H9 (cell line): Measurements from ENCODE around the gene GNA15. TPM values are rescaled to one million over a fixed set of nuclear protein-coding genes. Genes with fewer than 3 reads are reported as not detected.

Source experiments
- DNase-seq: peaks from one replicate; pipeline ENCODE4 v3.0.0-alpha.2; 2017
- H2AFZ ChIP-seq: one replicate; pipeline ENCODE4 v1.6.1; 2013; ENCODE audit warnings: mild to moderate bottlenecking, low read length, control low read depth, moderate library complexity
- H2AK5ac ChIP-seq: 2 replicates; pipeline ENCODE4 v1.6.1; 2013; ENCODE audit warnings: low read length, control low read depth, mixed read lengths; ENCODE audit not compliant: insufficient read length
- H2BK120ac ChIP-seq: one replicate; pipeline ENCODE4 v1.6.1; 2013; ENCODE audit warnings: low read depth, mild to moderate bottlenecking, low read length, control low read depth, inconsistent platforms; ENCODE audit not compliant: poor library complexity, severe bottlenecking
- H2BK12ac ChIP-seq: 2 replicates; pipeline ENCODE4 v1.6.1; 2013; ENCODE audit warnings: low read length, control low read depth, mixed read lengths, low read depth; ENCODE audit not compliant: insufficient read length
- H2BK15ac ChIP-seq: 2 replicates; pipeline ENCODE4 v1.6.1; 2013; ENCODE audit warnings: low read depth, low read length, control low read depth
- H2BK20ac ChIP-seq: one replicate; pipeline ENCODE4 v1.6.1; 2013; ENCODE audit warnings: low read depth, mild to moderate bottlenecking, low read length, control low read depth, inconsistent platforms; ENCODE audit not compliant: poor library complexity, severe bottlenecking
- H2BK5ac ChIP-seq: 2 replicates; pipeline ENCODE4 v1.6.1; 2013; ENCODE audit warnings: low read length, control low read depth, mixed read lengths; ENCODE audit not compliant: insufficient read length
- H3K14ac ChIP-seq: 2 replicates; pipeline ENCODE4 v1.6.1; 2013; ENCODE audit warnings: low read length, control low read depth; ENCODE audit not compliant: insufficient read depth
- H3K18ac ChIP-seq: 2 replicates; pipeline ENCODE4 v1.6.1; 2013; ENCODE audit warnings: low read depth, mild to moderate bottlenecking, mixed read lengths, low read length, control low read depth; ENCODE audit not compliant: insufficient read length
- H3K23ac ChIP-seq: 2 replicates; pipeline ENCODE4 v1.6.1; 2013; ENCODE audit warnings: low read length, control low read depth, mixed read lengths, low read depth; ENCODE audit not compliant: insufficient read length
- H3K23me2 ChIP-seq: 2 replicates; pipeline ENCODE4 v1.6.1; 2013; ENCODE audit warnings: low read depth, mild to moderate bottlenecking, mixed read lengths, low read length, control low read depth; ENCODE audit not compliant: insufficient read length, poor library complexity, severe bottlenecking
- H3K27ac ChIP-seq: 2 replicates; pipeline ENCODE4 v1.5.1; 2013; ENCODE audit warnings: low read length, control low read depth, mixed read lengths, low read depth; ENCODE audit not compliant: insufficient read length
- H3K27me3 ChIP-seq: 2 replicates; pipeline ENCODE4 v1.6.1; 2013; ENCODE audit warnings: low read length, control low read depth, inconsistent platforms; ENCODE audit not compliant: insufficient read depth
- H3K4ac ChIP-seq: 2 replicates; pipeline ENCODE4 v1.6.1; 2013; ENCODE audit warnings: low read depth, mild to moderate bottlenecking, control low read depth, inconsistent platforms, low read length, moderate library complexity
- H3K4me1 ChIP-seq: 2 replicates; pipeline ENCODE4 v1.6.1; 2013; ENCODE audit warnings: low read length, control low read depth, inconsistent platforms; ENCODE audit not compliant: insufficient read depth
- H3K4me2 ChIP-seq: 2 replicates; pipeline ENCODE4 v1.6.1; 2013; ENCODE audit warnings: low read length, control low read depth, mixed read lengths; ENCODE audit not compliant: insufficient read length, insufficient read depth
- H3K56ac ChIP-seq: 2 replicates; pipeline ENCODE4 v1.6.1; 2013; ENCODE audit warnings: low read depth, mild to moderate bottlenecking, mixed read lengths, low read length, control low read depth; ENCODE audit not compliant: insufficient read length
- H3K79me1 ChIP-seq: 2 replicates; pipeline ENCODE4 v1.6.1; 2013; ENCODE audit warnings: low read depth, mild to moderate bottlenecking, moderate library complexity, low read length, control low read depth, inconsistent platforms; ENCODE audit not compliant: insufficient read depth, poor library complexity, severe bottlenecking
- H3K79me2 ChIP-seq: 2 replicates; pipeline ENCODE4 v1.6.1; 2013; ENCODE audit warnings: low read length, control low read depth, inconsistent platforms; ENCODE audit not compliant: insufficient read depth
- H3K9ac ChIP-seq: 2 replicates; pipeline ENCODE4 v1.6.1; 2013; ENCODE audit warnings: low read length, control low read depth, mixed read lengths; ENCODE audit not compliant: insufficient read length; ENCODE audit errors: extremely low read depth
- H3K9me3 ChIP-seq: one replicate; pipeline ENCODE4 v1.6.1; 2013; ENCODE audit warnings: low read depth, low read length, inconsistent platforms; ENCODE audit not compliant: control insufficient read depth
- H3T11ph ChIP-seq: one replicate; pipeline ENCODE4 v1.6.1; 2013; ENCODE audit warnings: mild to moderate bottlenecking, low read length, control low read depth, inconsistent platforms
- H4K20me1 ChIP-seq: one replicate; pipeline ENCODE4 v1.6.1; 2013; ENCODE audit not compliant: control insufficient read depth, insufficient read length, insufficient read depth
- H4K5ac ChIP-seq: 2 replicates; pipeline ENCODE4 v1.6.1; 2013; ENCODE audit warnings: low read depth, mild to moderate bottlenecking, mixed read lengths, low read length, control low read depth; ENCODE audit not compliant: insufficient read length
- H4K8ac ChIP-seq: replicated peaks from 2 replicates; pipeline ENCODE4 v1.6.1; 2013; ENCODE audit warnings: low read length, control low read depth, mixed read lengths, low read depth; ENCODE audit not compliant: insufficient read length
- H4K91ac ChIP-seq: 2 replicates; pipeline ENCODE4 v1.6.1; 2013; ENCODE audit warnings: low read depth, mild to moderate bottlenecking, moderate library complexity, mixed read lengths, low read length, control low read depth; ENCODE audit not compliant: insufficient read length
- H3K27ac Mint-ChIP-seq, 3 experiments: 2 replicates in 2 of 3; 3 replicates in 1 of 3; pipeline ENCODE4 v1.8.0; 2020 to 2021; ENCODE audit warnings: mixed read lengths in 3 of 3, mild to moderate bottlenecking in 1 of 3, moderate library complexity in 1 of 3
- H3K27me3 Mint-ChIP-seq: 2 replicates; pipeline ENCODE4 v1.8.0; 2021; ENCODE audit warnings: low read depth, mild to moderate bottlenecking, moderate library complexity, mixed read lengths
- H3K36me3 Mint-ChIP-seq, 3 experiments: 2 replicates in 2 of 3; 3 replicates in 1 of 3; pipeline ENCODE4 v1.8.0; 2020 to 2021; ENCODE audit warnings: low read depth in 3 of 3, mixed read lengths in 3 of 3; ENCODE audit not compliant: insufficient read depth in 1 of 3
- H3K4me1 Mint-ChIP-seq, 2 experiments: 2 replicates each; pipeline ENCODE4 v1.8.0; 2020; ENCODE audit warnings: mixed read lengths in 2 of 2
- H3K4me3 Mint-ChIP-seq, 2 experiments: 2 replicates in 1 of 2; 3 replicates in 1 of 2; pipeline ENCODE4 v1.8.0; 2020 to 2021; ENCODE audit warnings: mild to moderate bottlenecking in 2 of 2, mixed read lengths in 2 of 2, moderate library complexity in 1 of 2
- H3K9me3 Mint-ChIP-seq, 2 experiments: 2 replicates in 1 of 2; 3 replicates in 1 of 2; pipeline ENCODE4 v1.8.0; 2020; ENCODE audit warnings: mild to moderate bottlenecking in 2 of 2, mixed read lengths in 2 of 2, moderate library complexity in 1 of 2
- CTCF ChIP-seq: fragments of 200-600 bp; sonication (generic); conservative IDR thresholded peaks from 3 replicates; pipeline ENCODE4 v1.8.0; 2021; ENCODE audit warnings: antibody characterized with exemption, mild to moderate bottlenecking
- WGBS: extraction: QIAGEN DNeasy Blood & Tissue Kit; methylation state at CpG from one replicate; pipeline ENCODE4 v1.1.7; 2013; ENCODE audit warnings: missing lambda C conversion rate, low lambda C conversion rate, mixed read lengths; ENCODE audit not compliant: insufficient read length; ENCODE audit errors: extremely low coverage; 5-methylcytosine and 5-hydroxymethylcytosine counted together
- total RNA-seq: library from RNA; stranded (reverse); gene quantifications from 2 replicates; pipeline ENCODE4 v1.2.1, GENCODE V29; 2021

Gene GNA15
- total RNA-seq, 1 experiment from 2014 or later, result not detected

GRCh38 chr19:3154957-3155736 is 19.3 kb downstream of the GNA15 start:
- WGBS, result no CpG with 5 or more reads among the region's 21 CpGs
- Histone ChIP-seq H3K56ac (no peak overlapping the region), H3K27ac (no peak overlapping the region), H4K91ac (no peak overlapping the region), H2BK15ac (no peak overlapping the region), H3K23me2 (no peaks in the 10 kb centered on the region), H3K18ac (no peak overlapping the region), H3K79me2 (no peaks in the 10 kb centered on the region), H3K9ac (no peak overlapping the region), H4K20me1 (no peaks in the 10 kb centered on the region), H3K27me3 (no peaks in the 10 kb centered on the region), H4K5ac (no peak overlapping the region), H3K23ac (no peak overlapping the region), H3K4me2 (no peak overlapping the region), H2AFZ (no peak overlapping the region), H3K9me3 (no peaks in the 10 kb centered on the region), H3K4me1 (no peaks in the 10 kb centered on the region), H3K4ac (no peak overlapping the region), H3K14ac (no peak overlapping the region), H2AK5ac (no peak overlapping the region), H3K79me1 (no peaks in the 10 kb centered on the region), H2BK20ac (no peak overlapping the region), H2BK120ac (no peak overlapping the region), H4K8ac (no peak overlapping the region), H2BK12ac (no peak overlapping the region), H2BK5ac (no peak overlapping the region), H3T11ph (no peak overlapping the region)
- H3K9me3 Mint-ChIP-seq, result peaks cover 1 to 8% of the 10 kb centered on the region in 2 experiments; a peak in 4 of 5 replicates
- TF ChIP-seq CTCF, result no peak
- peaks cover 5 to 7% of the 10 kb centered on the region in 2 experiments for H3K4me1 Mint-ChIP-seq
- peaks cover 0 to 3% (median 0%) of the 10 kb centered on the region in 3 experiments; a peak in 2 of 7 replicates for H3K36me3 Mint-ChIP-seq
- peaks cover 28% of the 10 kb centered on the region for H3K27me3 Mint-ChIP-seq
- DNase-seq, result no peak
- H3K4me3 Mint-ChIP-seq, result no peak overlapping the region
- no peak overlapping the region for H3K27ac Mint-ChIP-seq
